HEK293 (cell line): ENCODE data around the gene PRR22.

ENCODE experiments used
- BCL6B ChIP-seq: fragments of 450-650 bp; formaldehyde crosslinking; IDR thresholded peaks from 2 replicates; pipeline ENCODE4 v1.5.1; 2017; ENCODE audit warnings: missing biosample characterization, missing genetic modification characterization
- EGR2 ChIP-seq: fragments of 450-650 bp; formaldehyde crosslinking; IDR thresholded peaks from 2 replicates; pipeline ENCODE4 v1.5.1; 2016; ENCODE audit warnings: low read depth, missing biosample characterization, missing genetic modification characterization
- FEZF1 ChIP-seq: fragments of 450-650 bp; formaldehyde crosslinking; IDR thresholded peaks from 2 replicates; pipeline ENCODE4 v1.5.1; 2016; ENCODE audit warnings: missing biosample characterization, missing genetic modification characterization
- KLF1 ChIP-seq: fragments of 450-650 bp; formaldehyde crosslinking; IDR thresholded peaks from 2 replicates; pipeline ENCODE4 v1.5.1; 2016; ENCODE audit warnings: missing biosample characterization, missing genetic modification characterization
- KLF10 ChIP-seq: fragments of 450-650 bp; IDR thresholded peaks from 2 replicates; pipeline ENCODE4 v1.5.1; 2018; ENCODE audit warnings: missing biosample characterization, mild to moderate bottlenecking, missing genetic modification characterization
- MZF1 ChIP-seq: fragments of 450-650 bp; formaldehyde crosslinking; IDR thresholded peaks from 2 replicates; pipeline ENCODE4 v1.5.1; 2017; ENCODE audit warnings: missing biosample characterization, missing genetic modification characterization, borderline replicate concordance
- PATZ1 ChIP-seq: fragments of 450-650 bp; formaldehyde crosslinking; IDR thresholded peaks from 2 replicates; pipeline ENCODE4 v1.5.1; 2016; ENCODE audit warnings: missing biosample characterization, missing genetic modification characterization
- RBAK ChIP-seq: fragments of 450-650 bp; formaldehyde crosslinking; IDR thresholded peaks from 2 replicates; pipeline ENCODE4 v1.5.1; 2016; ENCODE audit warnings: missing biosample characterization, missing genetic modification characterization
- TCF7L2 ChIP-seq: IDR thresholded peaks from 2 replicates; pipeline ENCODE4 v1.6.1; 2011; ENCODE audit warnings: low read depth, mild to moderate bottlenecking, inconsistent platforms, low read length, moderate library complexity, borderline replicate concordance
- ZBTB6 ChIP-seq: fragments of 450-650 bp; formaldehyde crosslinking; IDR thresholded peaks from 2 replicates; pipeline ENCODE4 v1.5.1; 2017; ENCODE audit warnings: missing biosample characterization, missing genetic modification characterization
- ZEB2 ChIP-seq: fragments of 450-650 bp; formaldehyde crosslinking; IDR thresholded peaks from 2 replicates; pipeline ENCODE4 v1.5.1; 2016; ENCODE audit warnings: missing biosample characterization, missing genetic modification characterization
- ZFP41 ChIP-seq: fragments of 450-650 bp; formaldehyde crosslinking; IDR thresholded peaks from 2 replicates; pipeline ENCODE4 v1.5.1; 2016; ENCODE audit warnings: missing biosample characterization, missing genetic modification characterization, borderline replicate concordance
- ZIC2 ChIP-seq: fragments of 450-650 bp; formaldehyde crosslinking; IDR thresholded peaks from 2 replicates; pipeline ENCODE4 v1.5.1; 2016; ENCODE audit warnings: missing biosample characterization, missing genetic modification characterization
- ZNF19 ChIP-seq: fragments of 450-650 bp; formaldehyde crosslinking; IDR thresholded peaks from 2 replicates; pipeline ENCODE4; 2016; ENCODE audit warnings: missing biosample characterization, missing genetic modification characterization, low read depth
- ZNF2 ChIP-seq: fragments of 450-650 bp; formaldehyde crosslinking; IDR thresholded peaks from 2 replicates; pipeline ENCODE4 v1.5.1; 2016; ENCODE audit warnings: missing biosample characterization, missing genetic modification characterization
- ZNF266 ChIP-seq: fragments of 450-650 bp; formaldehyde crosslinking; IDR thresholded peaks from 2 replicates; pipeline ENCODE4 v1.5.1; 2016; ENCODE audit warnings: missing biosample characterization, missing genetic modification characterization, low read depth
- ZNF292 ChIP-seq: fragments of 450-650 bp; formaldehyde crosslinking; IDR thresholded peaks from 2 replicates; pipeline ENCODE4 v1.5.1; 2016; ENCODE audit warnings: low read depth, missing biosample characterization, missing genetic modification characterization, borderline replicate concordance
- ZNF311 ChIP-seq: fragments of 450-650 bp; formaldehyde crosslinking; IDR thresholded peaks from 2 replicates; pipeline ENCODE4 v1.5.1; 2017; ENCODE audit warnings: missing biosample characterization, missing genetic modification characterization, borderline replicate concordance
- ZNF394 ChIP-seq: fragments of 450-650 bp; formaldehyde crosslinking; IDR thresholded peaks from 2 replicates; pipeline ENCODE4 v1.5.1; 2016; ENCODE audit warnings: missing biosample characterization, missing genetic modification characterization, mild to moderate bottlenecking, moderate library complexity, borderline replicate concordance
- ZNF423 ChIP-seq: fragments of 450-650 bp; formaldehyde crosslinking; IDR thresholded peaks from 2 replicates; pipeline ENCODE4 v1.5.1; 2016; ENCODE audit warnings: missing biosample characterization, missing genetic modification characterization
- ZNF426 ChIP-seq: fragments of 450-650 bp; formaldehyde crosslinking; IDR thresholded peaks from 2 replicates; pipeline ENCODE4 v1.5.1; 2017; ENCODE audit warnings: missing biosample characterization, missing genetic modification characterization, mild to moderate bottlenecking, inconsistent platforms, moderate library complexity
- ZNF488 ChIP-seq: fragments of 450-650 bp; formaldehyde crosslinking; IDR thresholded peaks from 2 replicates; pipeline ENCODE4 v1.5.1; 2016; ENCODE audit warnings: missing biosample characterization, missing genetic modification characterization
- ZNF514 ChIP-seq: fragments of 450-650 bp; formaldehyde crosslinking; IDR thresholded peaks from 2 replicates; pipeline ENCODE4 v1.5.1; 2016; ENCODE audit warnings: missing biosample characterization, missing genetic modification characterization
- ZNF549 ChIP-seq: fragments of 450-650 bp; IDR thresholded peaks from 2 replicates; pipeline ENCODE4 v1.5.1; 2018; ENCODE audit warnings: missing biosample characterization, missing genetic modification characterization, mild to moderate bottlenecking, inconsistent platforms, moderate library complexity
- ZNF555 ChIP-seq: fragments of 450-650 bp; formaldehyde crosslinking; conservative IDR thresholded peaks from 2 replicates; pipeline ENCODE4 v1.5.1; 2017; ENCODE audit warnings: missing biosample characterization, mild to moderate bottlenecking, missing genetic modification characterization, inconsistent platforms
- ZNF596 ChIP-seq: fragments of 450-650 bp; IDR thresholded peaks from 2 replicates; pipeline ENCODE4 v1.5.0; 2018; ENCODE audit warnings: missing biosample characterization, mild to moderate bottlenecking, missing genetic modification characterization, moderate library complexity
- ZNF610 ChIP-seq: fragments of 450-650 bp; formaldehyde crosslinking; IDR thresholded peaks from 2 replicates; pipeline ENCODE4 v1.5.1; 2016; ENCODE audit warnings: missing biosample characterization, missing genetic modification characterization, borderline replicate concordance
- ZNF670 ChIP-seq: fragments of 450-650 bp; formaldehyde crosslinking; IDR thresholded peaks from 2 replicates; pipeline ENCODE4 v1.5.1; 2016; ENCODE audit warnings: missing biosample characterization, missing genetic modification characterization, low read depth
- ZNF692 ChIP-seq: fragments of 450-650 bp; formaldehyde crosslinking; IDR thresholded peaks from 2 replicates; pipeline ENCODE4 v1.5.1; 2016; ENCODE audit warnings: missing biosample characterization, missing genetic modification characterization
- ZNF777 ChIP-seq: fragments of 450-650 bp; formaldehyde crosslinking; IDR thresholded peaks from 2 replicates; pipeline ENCODE4 v1.5.1; 2017; ENCODE audit warnings: missing biosample characterization, missing genetic modification characterization, borderline replicate concordance
- ZNF785 ChIP-seq: fragments of 450-650 bp; formaldehyde crosslinking; IDR thresholded peaks from 2 replicates; pipeline ENCODE4 v1.5.1; 2016; ENCODE audit warnings: missing biosample characterization, missing genetic modification characterization
- ZSCAN16 ChIP-seq: fragments of 450-650 bp; formaldehyde crosslinking; IDR thresholded peaks from 2 replicates; pipeline ENCODE4 v1.5.1; 2016; ENCODE audit warnings: missing biosample characterization, missing genetic modification characterization

PRR22 gene

GRCh38 chr19:5828661-5829566 lies 44.4 kb upstream of the PRR22 start (continued):
- no peak for TF ChIP-seq TCF7L2
- TF ChIP-seq ZNF423 = peak; percentile 97
- TF ChIP-seq ZNF777 (tag by site-specific recombination) = no peak
- 0 out of 2 replicates have a peak, but pooled peaks have one; percentile 31 for TF ChIP-seq MZF1 (tag by site-specific recombination)
- no peak for TF ChIP-seq BCL6B
- no peak for TF ChIP-seq ZNF426 (tag by site-specific recombination)
- TF ChIP-seq ZEB2 (tag by site-specific recombination) = peak; percentile 30
- peak; percentile 63; the same call in 1 of the 2 replicates for TF ChIP-seq KLF10 (tag by site-specific recombination)
- no peak for TF ChIP-seq ZBTB6 (tag by site-specific recombination)
- no peak for TF ChIP-seq ZNF610 (tag by site-specific recombination)
- peak; percentile 90 for TF ChIP-seq ZNF692 (tag by site-specific recombination)
- TF ChIP-seq EGR2 (tag by site-specific recombination) = no peak
- TF ChIP-seq KLF1 (tag by site-specific recombination) = no peak
- 0 out of 2 replicates have a peak, but pooled peaks have one; percentile 4 for TF ChIP-seq ZNF394 (tag by site-specific recombination)
- no peak for TF ChIP-seq ZNF785 (tag by site-specific recombination)
- TF ChIP-seq ZNF2 (tag by site-specific recombination) = no peak
- no peak for TF ChIP-seq ZNF292 (tag by site-specific recombination)
- TF ChIP-seq ZFP41 (tag by site-specific recombination) = no peak
- TF ChIP-seq ZIC2 (tag by site-specific recombination) = peak; percentile 98
- TF ChIP-seq ZSCAN16 (tag by site-specific recombination) = 0 out of 2 replicates have a peak, but pooled peaks have one; percentile 65
- no peak for TF ChIP-seq ZNF488 (tag by site-specific recombination)
- no peak for TF ChIP-seq ZNF266 (tag by site-specific recombination)
- TF ChIP-seq ZNF514 (tag by site-specific recombination) = no peak
- TF ChIP-seq ZNF555 (tag by site-specific recombination) = no peak
- TF ChIP-seq ZNF670 = no peak
- TF ChIP-seq ZNF311 (tag by site-specific recombination) = no peak
- peak; percentile 88 for TF ChIP-seq PATZ1 (tag by site-specific recombination)
- TF ChIP-seq ZNF549 (tag by site-specific recombination) = no peak
- TF ChIP-seq FEZF1 (tag by site-specific recombination) = peak; percentile 52
- TF ChIP-seq ZNF19 (tag by site-specific recombination) = no peak
- no peak for TF ChIP-seq RBAK (tag by site-specific recombination)
- TF ChIP-seq ZNF596 (tag by site-specific recombination) = peak; percentile 56
